H9 (cell line): ENCODE results near the gene SDK1. TPM values are rescaled to one million over a fixed set of nuclear protein-coding genes. Genes with fewer than 3 reads are reported as not detected.

Source experiments
- DNase-seq: peaks from one replicate; pipeline ENCODE4 v3.0.0-alpha.2; 2017
- H2AFZ ChIP-seq: one replicate; pipeline ENCODE4 v1.6.1; 2013; ENCODE audit warnings: mild to moderate bottlenecking, low read length, control low read depth, moderate library complexity
- H2AK5ac ChIP-seq: 2 replicates; pipeline ENCODE4 v1.6.1; 2013; ENCODE audit warnings: low read length, control low read depth, mixed read lengths; ENCODE audit not compliant: insufficient read length
- H2BK120ac ChIP-seq: one replicate; pipeline ENCODE4 v1.6.1; 2013; ENCODE audit warnings: low read depth, mild to moderate bottlenecking, low read length, control low read depth, inconsistent platforms; ENCODE audit not compliant: poor library complexity, severe bottlenecking
- H2BK12ac ChIP-seq: 2 replicates; pipeline ENCODE4 v1.6.1; 2013; ENCODE audit warnings: low read length, control low read depth, mixed read lengths, low read depth; ENCODE audit not compliant: insufficient read length
- H2BK15ac ChIP-seq: 2 replicates; pipeline ENCODE4 v1.6.1; 2013; ENCODE audit warnings: low read depth, low read length, control low read depth
- H2BK20ac ChIP-seq: one replicate; pipeline ENCODE4 v1.6.1; 2013; ENCODE audit warnings: low read depth, mild to moderate bottlenecking, low read length, control low read depth, inconsistent platforms; ENCODE audit not compliant: poor library complexity, severe bottlenecking
- H2BK5ac ChIP-seq: 2 replicates; pipeline ENCODE4 v1.6.1; 2013; ENCODE audit warnings: low read length, control low read depth, mixed read lengths; ENCODE audit not compliant: insufficient read length
- H3K14ac ChIP-seq: 2 replicates; pipeline ENCODE4 v1.6.1; 2013; ENCODE audit warnings: low read length, control low read depth; ENCODE audit not compliant: insufficient read depth
- H3K18ac ChIP-seq: 2 replicates; pipeline ENCODE4 v1.6.1; 2013; ENCODE audit warnings: low read depth, mild to moderate bottlenecking, mixed read lengths, low read length, control low read depth; ENCODE audit not compliant: insufficient read length
- H3K23ac ChIP-seq: 2 replicates; pipeline ENCODE4 v1.6.1; 2013; ENCODE audit warnings: low read length, control low read depth, mixed read lengths, low read depth; ENCODE audit not compliant: insufficient read length
- H3K23me2 ChIP-seq: 2 replicates; pipeline ENCODE4 v1.6.1; 2013; ENCODE audit warnings: low read depth, mild to moderate bottlenecking, mixed read lengths, low read length, control low read depth; ENCODE audit not compliant: insufficient read length, poor library complexity, severe bottlenecking
- H3K27ac ChIP-seq: 2 replicates; pipeline ENCODE4 v1.5.1; 2013; ENCODE audit warnings: low read length, control low read depth, mixed read lengths, low read depth; ENCODE audit not compliant: insufficient read length
- H3K27me3 ChIP-seq: 2 replicates; pipeline ENCODE4 v1.6.1; 2013; ENCODE audit warnings: low read length, control low read depth, inconsistent platforms; ENCODE audit not compliant: insufficient read depth
- H3K4ac ChIP-seq: 2 replicates; pipeline ENCODE4 v1.6.1; 2013; ENCODE audit warnings: low read depth, mild to moderate bottlenecking, control low read depth, inconsistent platforms, low read length, moderate library complexity
- H3K4me1 ChIP-seq: 2 replicates; pipeline ENCODE4 v1.6.1; 2013; ENCODE audit warnings: low read length, control low read depth, inconsistent platforms; ENCODE audit not compliant: insufficient read depth
- H3K4me2 ChIP-seq: 2 replicates; pipeline ENCODE4 v1.6.1; 2013; ENCODE audit warnings: low read length, control low read depth, mixed read lengths; ENCODE audit not compliant: insufficient read length, insufficient read depth
- H3K56ac ChIP-seq: 2 replicates; pipeline ENCODE4 v1.6.1; 2013; ENCODE audit warnings: low read depth, mild to moderate bottlenecking, mixed read lengths, low read length, control low read depth; ENCODE audit not compliant: insufficient read length
- H3K79me1 ChIP-seq: 2 replicates; pipeline ENCODE4 v1.6.1; 2013; ENCODE audit warnings: low read depth, mild to moderate bottlenecking, moderate library complexity, low read length, control low read depth, inconsistent platforms; ENCODE audit not compliant: insufficient read depth, poor library complexity, severe bottlenecking
- H3K79me2 ChIP-seq: 2 replicates; pipeline ENCODE4 v1.6.1; 2013; ENCODE audit warnings: low read length, control low read depth, inconsistent platforms; ENCODE audit not compliant: insufficient read depth
- H3K9ac ChIP-seq: 2 replicates; pipeline ENCODE4 v1.6.1; 2013; ENCODE audit warnings: low read length, control low read depth, mixed read lengths; ENCODE audit not compliant: insufficient read length; ENCODE audit errors: extremely low read depth
- H3K9me3 ChIP-seq: one replicate; pipeline ENCODE4 v1.6.1; 2013; ENCODE audit warnings: low read depth, low read length, inconsistent platforms; ENCODE audit not compliant: control insufficient read depth
- H3T11ph ChIP-seq: one replicate; pipeline ENCODE4 v1.6.1; 2013; ENCODE audit warnings: mild to moderate bottlenecking, low read length, control low read depth, inconsistent platforms
- H4K20me1 ChIP-seq: one replicate; pipeline ENCODE4 v1.6.1; 2013; ENCODE audit not compliant: control insufficient read depth, insufficient read length, insufficient read depth
- H4K5ac ChIP-seq: 2 replicates; pipeline ENCODE4 v1.6.1; 2013; ENCODE audit warnings: low read depth, mild to moderate bottlenecking, mixed read lengths, low read length, control low read depth; ENCODE audit not compliant: insufficient read length
- H4K8ac ChIP-seq: replicated peaks from 2 replicates; pipeline ENCODE4 v1.6.1; 2013; ENCODE audit warnings: low read length, control low read depth, mixed read lengths, low read depth; ENCODE audit not compliant: insufficient read length
- H4K91ac ChIP-seq: 2 replicates; pipeline ENCODE4 v1.6.1; 2013; ENCODE audit warnings: low read depth, mild to moderate bottlenecking, moderate library complexity, mixed read lengths, low read length, control low read depth; ENCODE audit not compliant: insufficient read length
- H3K27ac Mint-ChIP-seq, 3 experiments: 2 replicates in 2 of 3; 3 replicates in 1 of 3; pipeline ENCODE4 v1.8.0; 2020 to 2021; ENCODE audit warnings: mixed read lengths in 3 of 3, mild to moderate bottlenecking in 1 of 3, moderate library complexity in 1 of 3
- H3K27me3 Mint-ChIP-seq: 2 replicates; pipeline ENCODE4 v1.8.0; 2021; ENCODE audit warnings: low read depth, mild to moderate bottlenecking, moderate library complexity, mixed read lengths
- H3K36me3 Mint-ChIP-seq, 3 experiments: 2 replicates in 2 of 3; 3 replicates in 1 of 3; pipeline ENCODE4 v1.8.0; 2020 to 2021; ENCODE audit warnings: low read depth in 3 of 3, mixed read lengths in 3 of 3; ENCODE audit not compliant: insufficient read depth in 1 of 3
- H3K4me1 Mint-ChIP-seq, 2 experiments: 2 replicates each; pipeline ENCODE4 v1.8.0; 2020; ENCODE audit warnings: mixed read lengths in 2 of 2
- H3K4me3 Mint-ChIP-seq, 2 experiments: 2 replicates in 1 of 2; 3 replicates in 1 of 2; pipeline ENCODE4 v1.8.0; 2020 to 2021; ENCODE audit warnings: mild to moderate bottlenecking in 2 of 2, mixed read lengths in 2 of 2, moderate library complexity in 1 of 2
- H3K9me3 Mint-ChIP-seq, 2 experiments: 2 replicates in 1 of 2; 3 replicates in 1 of 2; pipeline ENCODE4 v1.8.0; 2020; ENCODE audit warnings: mild to moderate bottlenecking in 2 of 2, mixed read lengths in 2 of 2, moderate library complexity in 1 of 2
- CTCF ChIP-seq: fragments of 200-600 bp; sonication (generic); conservative IDR thresholded peaks from 3 replicates; pipeline ENCODE4 v1.8.0; 2021; ENCODE audit warnings: antibody characterized with exemption, mild to moderate bottlenecking
- WGBS: extraction: QIAGEN DNeasy Blood & Tissue Kit; methylation state at CpG from one replicate; pipeline ENCODE4 v1.1.7; 2013; ENCODE audit warnings: missing lambda C conversion rate, low lambda C conversion rate, mixed read lengths; ENCODE audit not compliant: insufficient read length; ENCODE audit errors: extremely low coverage; 5-methylcytosine and 5-hydroxymethylcytosine counted together
- total RNA-seq: library from RNA; stranded (reverse); gene quantifications from 2 replicates; pipeline ENCODE4 v1.2.1, GENCODE V29; 2021

The SDK1 gene
- total RNA-seq, 1 experiment from 2014 or later = 8.7 TPM

GRCh38 chr7:4085937-4086691 lies 785.1 kb downstream of the SDK1 start:
- Histone ChIP-seq H3K14ac (no peak overlapping the region), H3K27me3 (no peaks in the 10 kb centered on the region), H4K8ac (no peak overlapping the region), H3K23ac (no peak overlapping the region), H4K91ac (no peak overlapping the region), H3K9me3 (peaks cover 8% of the 10 kb centered on the region), H2BK12ac (no peak overlapping the region), H2BK15ac (no peak overlapping the region), H4K5ac (no peak overlapping the region), H3K79me2 (no peaks in the 10 kb centered on the region), H3K79me1 (no peaks in the 10 kb centered on the region), H3K18ac (no peak overlapping the region), H2AFZ (no peak overlapping the region), H3T11ph (no peak overlapping the region), H3K27ac (no peak overlapping the region), H4K20me1 (no peaks in the 10 kb centered on the region), H2BK120ac (no peak overlapping the region), H2BK20ac (no peak overlapping the region), H3K23me2 (no peaks in the 10 kb centered on the region), H3K4me2 (no peak overlapping the region), H3K4ac (no peak overlapping the region), H3K56ac (no peak overlapping the region), H3K9ac (no peak overlapping the region), H2AK5ac (no peak overlapping the region), H3K4me1 (peaks cover 3% of the 10 kb centered on the region; the same call in 1 of the 2 replicates), H2BK5ac (no peak overlapping the region)
- Mint-ChIP-seq H3K27ac (peak overlapping the region in 1 of 3 experiments; percentile 4; a peak in 1 of 7 replicates), H3K27me3 (no peaks in the 10 kb centered on the region), H3K9me3 (peaks cover 13 to 19% of the 10 kb centered on the region in 2 experiments), H3K36me3 (peaks cover 14% of the 10 kb centered on the region in 3 experiments; a peak in 6 of 7 replicates), H3K4me1 (peaks cover 7% of the 10 kb centered on the region in 2 experiments), H3K4me3 (no peak overlapping the region)
- WGBS = no CpG with 5 or more reads among the region's 12 CpGs
- no peak for TF ChIP-seq CTCF
- no peak for DNase-seq
